ENCODE data around the gene ZSWIM9.
"Not testable (repeated sequence)": the region's sequence is repeated elsewhere in the genome, so short reads cannot be mapped to it uniquely, and the experiment has no call there.

Gene ZSWIM9

DNA sequence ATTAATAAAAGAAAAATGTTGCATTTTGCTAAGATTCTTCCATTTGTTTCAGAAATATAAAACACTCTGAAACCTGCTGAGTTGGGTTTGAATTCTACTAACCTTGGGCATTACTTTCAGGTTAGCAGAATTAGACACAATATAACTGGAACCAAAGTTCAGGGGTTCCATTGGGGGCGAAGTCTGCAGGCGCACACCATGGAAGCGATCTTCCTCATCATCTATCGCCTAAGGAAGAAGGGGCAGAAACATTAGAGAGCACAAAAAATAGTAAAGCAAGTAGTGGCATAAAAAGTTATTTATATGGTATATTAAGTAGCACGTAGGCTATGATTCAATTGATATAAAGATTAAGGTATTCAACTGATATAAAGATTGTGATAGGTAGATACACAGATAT, 51.1 kb downstream of the ZSWIM9 start:
- DNase-seq, result no peak

- no peak for DNase-seq
Observed at GRCh38 chr19:48230555-48231129, 60.2 kb downstream of the ZSWIM9 start.

- DNase-seq, result no peak
Observed at GRCh38 chr19:48237057-48237456, 66.6 kb downstream of the ZSWIM9 start.

- no peak for DNase-seq
Observed at GRCh38 chr19:48239120-48239519, 68.6 kb downstream of the ZSWIM9 start.

DNA sequence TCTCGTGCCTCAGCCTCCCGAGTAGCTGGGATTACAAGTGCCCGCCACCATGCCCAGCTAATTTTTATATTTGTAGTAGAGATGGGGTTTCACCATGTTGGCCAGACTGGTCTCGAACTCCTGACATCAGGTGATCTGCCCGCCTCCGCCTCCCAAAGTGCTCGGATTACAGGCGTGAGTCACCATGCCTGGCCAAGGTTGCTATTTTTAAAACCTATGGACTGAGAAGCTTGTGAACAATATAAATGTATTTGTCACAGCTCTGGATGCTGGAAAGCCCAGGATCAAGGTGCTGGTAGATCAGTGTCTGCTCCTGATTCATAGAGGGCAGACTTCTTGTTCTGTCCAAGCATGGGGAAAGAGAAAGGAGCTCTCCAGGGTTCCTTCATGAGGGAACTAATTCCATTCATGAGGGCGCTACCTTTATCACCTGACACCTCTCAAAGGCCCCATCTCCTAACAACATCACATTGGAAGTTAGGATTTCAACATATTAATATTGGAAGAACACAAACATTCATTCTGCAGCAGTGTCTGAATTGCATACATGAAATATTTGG, 69.2 kb downstream of the ZSWIM9 start:
- no peak for DNase-seq

- not testable (repeated sequence) for DNase-seq
Observed at GRCh38 chr19:48241771-48242170, 71.3 kb downstream of the ZSWIM9 start.

GRCh38 chr19:48244281-48244680, 73.8 kb downstream of the ZSWIM9 start:
- no peak for DNase-seq

DNA sequence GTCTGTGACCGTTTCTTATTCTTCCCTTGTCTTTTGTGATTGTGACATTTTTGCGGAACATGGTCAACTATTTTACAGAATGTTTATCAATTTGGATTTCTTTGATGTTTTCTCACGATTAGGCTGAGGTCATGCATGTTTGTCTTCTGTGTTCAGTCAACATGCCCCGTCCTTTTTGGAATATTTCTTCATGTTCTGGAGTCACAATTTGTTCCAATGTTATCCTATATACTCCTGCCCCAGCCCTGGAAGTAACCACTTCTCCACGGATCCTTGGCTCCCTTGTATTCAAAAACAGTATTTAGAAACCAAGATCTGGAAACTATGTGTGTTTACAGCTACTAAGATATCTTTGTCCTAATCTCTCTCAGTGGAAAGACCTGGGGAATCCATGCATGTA, 75.6 kb downstream of the ZSWIM9 start:
- DNase-seq, result no peak

- DNase-seq, result no peak
Observed at GRCh38 chr19:48247212-48247611, 76.7 kb downstream of the ZSWIM9 start.
